Nucleus accumbens (tissue), 56 donors: Measurements from ENCODE around the gene FAM50A.
A peak's percentile ranks its signal among the peaks of the same experiment; 100 is the strongest.

ENCODE experiments used
- DNase-seq, 56 donors: peaks; one replicate each; lab custom pipeline; 2025; lab: John Stamatoyannopoulos, UW

The FAM50A gene

GRCh38 chrX:154411981-154412340 is 32.0 kb upstream of the FAM50A start:
- peak in 39 of 56 donors; percentile 1 to 67 (median 27) for DNase-seq

DNA sequence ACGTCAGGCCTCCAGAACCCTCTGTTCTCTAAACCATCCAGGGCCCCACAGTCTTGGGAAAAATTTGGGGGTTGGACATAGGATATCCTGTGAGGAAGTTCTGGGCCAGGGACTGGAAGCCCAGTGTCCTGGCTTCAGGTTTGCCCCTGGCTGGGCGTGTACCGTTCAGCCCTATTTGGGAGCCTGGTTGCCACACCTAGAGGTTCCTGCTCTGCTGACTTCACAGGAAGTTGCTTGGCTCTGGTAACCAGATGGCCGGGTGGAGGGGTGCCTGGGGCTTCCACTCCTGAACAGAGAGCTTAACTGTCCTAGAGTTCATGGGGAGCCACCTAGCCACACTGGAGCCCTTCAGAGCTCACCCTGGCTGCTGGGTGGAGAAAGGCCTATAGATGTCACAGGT is 31.5 kb upstream of the FAM50A start:
- no peak for DNase-seq

- no peak for DNase-seq
Measured at GRCh38 chrX:154413142-154413541, 30.8 kb upstream of the FAM50A start.

DNA sequence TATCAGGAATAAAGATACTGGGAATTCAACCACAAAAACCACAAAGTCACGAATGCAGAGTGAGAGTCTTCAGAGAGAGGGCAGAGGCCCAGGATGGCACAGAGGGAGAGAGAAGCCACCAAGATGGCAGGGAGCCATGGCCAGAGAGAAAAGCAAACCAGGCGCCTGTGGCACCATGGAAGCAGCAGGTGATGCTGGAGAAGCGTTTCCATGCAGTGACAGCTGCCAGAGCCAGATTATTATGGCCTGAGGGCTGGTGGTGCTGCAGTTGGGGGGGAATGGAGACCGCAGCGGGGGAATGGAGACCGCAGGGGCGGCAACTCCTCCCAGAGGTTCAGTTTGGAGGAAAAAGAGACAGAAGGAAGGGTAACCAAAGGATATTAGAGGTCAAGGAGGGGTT is 26.8 kb upstream of the FAM50A start:
- DNase-seq = no peak

DNA sequence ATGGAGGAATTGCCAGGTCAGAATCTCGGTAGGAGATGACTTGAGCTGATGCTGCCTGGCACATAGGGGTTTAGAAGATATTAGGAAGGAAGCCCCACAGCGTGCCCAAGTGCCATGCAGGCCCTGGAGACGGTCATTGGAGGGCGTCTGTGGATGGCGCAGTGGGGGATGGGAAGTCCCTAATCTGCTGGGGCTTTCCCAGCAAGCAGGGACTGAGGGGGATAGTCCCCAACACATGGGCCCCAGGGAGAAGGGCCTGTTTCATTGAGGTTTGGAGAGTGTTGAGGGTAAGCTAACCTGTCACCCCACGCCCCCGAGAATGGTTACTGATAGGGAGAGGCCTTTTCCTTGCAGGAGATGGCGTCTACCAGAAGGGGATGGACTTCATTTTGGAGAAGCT is 24.8 kb upstream of the FAM50A start:
- DNase-seq = no peak

- no peak for DNase-seq
Measured at GRCh38 chrX:154419688-154420401, 24.1 kb upstream of the FAM50A start.

DNA sequence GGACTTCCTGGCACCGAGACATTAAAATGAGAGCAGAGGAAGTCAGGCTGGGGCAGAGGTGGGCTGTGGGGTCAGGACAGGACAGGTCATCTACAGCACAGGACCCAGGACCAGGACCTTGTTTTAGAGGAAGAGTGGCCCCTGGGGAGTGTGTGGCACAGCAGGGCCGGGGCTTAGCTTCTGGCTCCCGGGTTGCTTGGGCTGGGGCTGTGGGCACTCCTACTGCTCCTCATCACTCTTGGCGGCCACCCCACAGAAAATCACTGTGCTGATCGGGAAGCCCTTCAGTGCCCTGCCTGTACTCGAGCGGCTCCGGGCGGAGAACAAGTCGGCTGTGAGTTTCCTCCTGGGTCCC is 23.6 kb upstream of the FAM50A start:
- DNase-seq = no peak

DNA sequence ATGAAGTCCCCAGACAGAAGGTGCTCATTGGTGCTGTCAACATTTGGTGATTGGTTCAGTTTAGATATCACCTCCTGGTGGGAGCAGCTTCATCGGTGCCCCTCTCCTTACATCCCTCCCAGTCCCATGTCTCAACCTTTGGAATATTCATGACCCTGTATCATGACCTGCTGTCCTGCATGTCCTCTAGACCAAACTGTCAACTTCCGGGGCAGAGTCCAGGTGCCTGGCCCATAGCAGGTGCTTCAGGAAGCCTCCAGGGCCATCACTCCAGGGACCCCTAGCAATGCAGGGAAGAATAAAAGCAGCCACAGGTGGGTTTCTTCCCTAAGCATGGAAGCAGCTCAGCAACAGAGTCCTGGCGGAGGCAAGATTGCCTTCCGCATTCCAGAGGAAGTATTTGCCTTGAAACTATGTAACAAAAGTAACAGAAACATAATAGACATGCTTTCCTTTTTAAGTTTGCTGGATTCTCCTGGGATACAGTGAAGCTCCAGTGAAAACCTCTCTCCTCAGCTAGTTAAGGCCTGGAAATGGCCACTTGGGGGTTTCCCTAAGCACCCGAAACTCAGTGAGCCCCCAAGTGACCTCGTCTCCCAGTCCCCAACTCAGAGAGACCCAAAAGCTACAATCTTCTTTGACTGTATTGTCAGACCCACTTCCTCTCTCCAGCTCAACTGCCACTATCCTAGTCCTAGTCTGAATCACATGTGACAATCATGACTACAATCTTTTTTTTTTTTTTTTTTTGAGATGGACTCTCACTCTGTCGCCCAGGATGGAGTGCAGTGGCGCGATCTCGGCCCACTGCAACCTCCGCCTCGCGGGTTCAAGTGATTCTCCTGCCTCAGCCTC is 16.8 kb upstream of the FAM50A start:
- no peak for DNase-seq

GRCh38 chrX:154428176-154429171 is 15.5 kb upstream of the FAM50A start, which contains the start of gene ATP6AP1:
TSS of gene ATP6AP1 (plus strand) at chrX:154428677. CDS start at chrX:154428693, 16 bp downstream.
- DNase-seq = peak in 55 of 56 donors; percentile 5 to 92 (median 82)

DNA sequence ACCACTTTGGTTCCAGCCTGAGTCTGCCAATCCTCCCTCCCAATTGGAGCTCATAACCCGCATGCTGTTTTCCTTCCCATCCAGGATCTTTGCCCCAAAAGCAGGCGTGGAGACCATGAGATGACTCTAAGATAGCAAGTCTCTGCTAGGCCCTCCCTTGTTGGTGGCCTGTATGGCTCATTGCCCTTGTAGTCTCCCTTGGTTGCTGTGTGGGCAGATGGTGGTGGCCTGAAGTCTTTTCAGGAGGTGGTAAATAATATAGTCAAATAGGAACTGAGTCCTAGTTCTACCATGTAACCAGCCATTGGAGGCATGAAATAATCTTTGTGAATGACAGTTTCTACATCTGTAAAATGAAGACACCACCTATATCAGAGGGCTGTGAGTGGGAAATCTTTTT is 14.2 kb upstream of the FAM50A start:
- DNase-seq = no peak

DNA sequence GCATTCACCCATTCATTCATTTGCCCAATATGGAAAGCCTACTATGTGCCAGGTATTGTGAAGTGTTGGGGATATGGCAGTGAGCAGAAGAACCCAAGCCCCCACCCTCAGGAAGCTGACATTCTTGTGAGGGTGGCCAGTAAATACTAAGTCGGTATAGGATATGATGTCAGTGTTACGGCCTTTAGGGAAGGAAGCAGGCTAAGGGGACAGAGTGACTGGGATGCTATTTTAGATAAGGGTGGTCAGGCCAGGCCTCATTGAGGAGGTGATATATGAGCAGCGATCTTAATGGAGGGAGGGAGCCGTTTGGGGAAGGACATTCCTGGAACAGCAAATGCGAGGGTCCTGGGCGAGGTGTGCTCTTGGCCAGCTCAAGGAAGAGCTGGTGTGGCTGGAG is 13.5 kb upstream of the FAM50A start:
- DNase-seq = no peak

GRCh38 chrX:154430916-154431315 is 13.0 kb upstream of the FAM50A start:
- DNase-seq = no peak

DNA sequence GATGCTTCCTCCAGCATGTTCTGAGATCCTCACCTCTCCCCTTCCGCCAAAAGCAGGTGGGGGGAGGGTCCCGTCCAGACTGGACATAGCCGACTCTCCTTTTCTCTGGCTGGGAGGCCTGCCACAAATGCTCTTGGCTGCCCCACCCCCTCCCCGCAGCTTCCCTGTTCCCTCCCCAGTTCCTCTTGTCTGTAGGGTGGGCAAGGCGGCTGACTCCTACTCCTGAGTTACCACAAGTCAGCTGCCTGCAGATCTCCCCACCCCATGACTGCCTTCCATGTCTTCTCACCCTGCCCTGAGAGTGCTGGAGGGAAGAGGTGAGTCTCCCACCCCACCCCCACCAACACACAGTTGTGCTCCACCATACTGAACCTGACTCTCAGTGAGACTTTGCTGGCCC is 12.6 kb upstream of the FAM50A start:
- peak in 5 of 56 donors; percentile 7 to 23 (median 11) for DNase-seq

DNA sequence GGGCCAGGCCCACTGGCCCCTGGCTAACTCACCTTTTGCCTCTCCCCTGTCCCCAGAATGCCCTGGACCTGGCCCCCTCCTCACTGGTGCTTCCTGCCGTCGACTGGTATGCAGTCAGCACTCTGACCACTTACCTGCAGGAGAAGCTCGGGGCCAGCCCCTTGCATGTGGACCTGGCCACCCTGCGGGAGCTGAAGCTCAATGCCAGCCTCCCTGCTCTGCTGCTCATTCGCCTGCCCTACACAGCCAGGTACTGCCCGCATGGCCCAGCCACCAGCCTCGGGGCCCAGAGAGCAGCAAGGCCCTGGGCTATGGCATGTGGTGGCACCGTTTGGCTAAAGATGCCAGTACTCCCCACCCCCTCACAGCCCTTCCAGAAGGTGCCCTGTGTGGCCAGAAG is 11.7 kb upstream of the FAM50A start:
- no peak for DNase-seq

- DNase-seq = no peak
Measured at GRCh38 chrX:154433605-154434004, 10.3 kb upstream of the FAM50A start.

GRCh38 chrX:154434394-154435168 is 9.4 kb upstream of the FAM50A start:
- no peak for DNase-seq

DNA sequence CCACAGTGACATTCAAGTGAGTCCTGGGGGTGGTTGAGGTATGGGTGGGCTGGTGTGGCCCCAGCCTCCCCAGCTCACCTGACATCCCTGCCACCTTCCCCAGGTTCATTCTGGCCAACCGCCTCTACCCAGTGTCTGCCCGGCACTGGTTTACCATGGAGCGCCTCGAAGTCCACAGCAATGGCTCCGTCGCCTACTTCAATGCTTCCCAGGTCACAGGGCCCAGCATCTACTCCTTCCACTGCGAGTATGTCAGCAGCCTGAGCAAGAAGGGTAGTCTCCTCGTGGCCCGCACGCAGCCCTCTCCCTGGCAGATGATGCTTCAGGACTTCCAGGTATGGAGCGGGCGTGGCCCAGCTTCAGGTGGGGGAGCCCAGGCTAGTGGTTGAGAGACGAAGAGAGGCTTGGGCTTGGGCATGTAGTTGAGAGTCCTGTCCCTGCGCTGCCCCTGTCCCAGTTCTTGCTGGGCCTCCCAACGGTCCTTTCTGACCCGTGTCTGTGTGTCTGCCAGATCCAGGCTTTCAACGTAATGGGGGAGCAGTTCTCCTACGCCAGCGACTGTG is 8.7 kb upstream of the FAM50A start:
- no peak for DNase-seq

GRCh38 chrX:154436374-154436982 is 7.5 kb upstream of the FAM50A start:
- DNase-seq = peak in 30 of 56 donors; percentile 2 to 65 (median 27)
